Heart left ventricle (tissue), 16 donors: ENCODE results near the gene ZEB1. TPM values are rescaled to one million over a fixed set of nuclear protein-coding genes. Genes with fewer than 3 reads are reported as not detected.

Source experiments
- ATAC-seq, 4 donors: fragments of 200-7000 bp; cut with Tn5 transposase; one replicate each; pipeline ENCODE4 v1.9.1; 2020 to 2022; ENCODE audit warnings: moderate library complexity in 4 of 4, mild to moderate bottlenecking in 3 of 4, moderate number of reproducible peaks in 1 of 4
- DNase-seq, 5 donors: peaks; one replicate each; pipeline ENCODE4 v3.0.0-alpha.2; 2020
- H3K27ac ChIP-seq, 12 donors: fragments of 200-600 bp; sonication (generic) in 4 of 12; one replicate each; pipeline versions ENCODE4 v1.5.0 to v1.8.0; 2016 to 2022; ENCODE audit warnings: mild to moderate bottlenecking in 2 of 12
- H3K27me3 ChIP-seq, 9 donors: fragments of 200-600 bp; sonication (generic) in 2 of 9; one replicate each; pipeline versions ENCODE4 v1.5.1 to v1.8.0; 2016 to 2022; ENCODE audit warnings: mild to moderate bottlenecking in 3 of 9
- H3K36me3 ChIP-seq, 9 donors: fragments of 200-600 bp; sonication (generic) in 2 of 9; one replicate each; pipeline versions ENCODE4 v1.5.0 to v1.8.0; 2018 to 2022; ENCODE audit warnings: mild to moderate bottlenecking in 2 of 9
- H3K4me1 ChIP-seq, 12 donors: fragments of 200-600 bp; sonication (generic) in 4 of 12; one replicate each; pipeline versions ENCODE4 v1.5.0 to v1.8.0; 2016 to 2022; ENCODE audit warnings: mild to moderate bottlenecking in 3 of 12
- H3K4me3 ChIP-seq, 12 donors: fragments of 200-600 bp; sonication (generic) in 4 of 12; one replicate each; pipeline versions ENCODE4 v1.5.0 to v1.8.0; 2017 to 2022; ENCODE audit warnings: mild to moderate bottlenecking in 9 of 12, moderate library complexity in 4 of 12
- H3K9me3 ChIP-seq, 12 donors: fragments of 200-600 bp; sonication (generic) in 4 of 12; one replicate each; pipeline versions ENCODE4 v1.5.0 to v1.8.0; 2016 to 2022; ENCODE audit warnings: mild to moderate bottlenecking in 1 of 12
- CTCF ChIP-seq, 12 donors: fragments of 200-600 bp; sonication (generic) in 4 of 12; IDR thresholded peaks; one replicate each; pipeline versions ENCODE4 v1.5.0 to v1.8.0; 2018 to 2022; ENCODE audit warnings: antibody characterized with exemption in 12 of 12, mild to moderate bottlenecking in 5 of 12
- POLR2A ChIP-seq, 2 donors: fragments of 450-650 bp; IDR thresholded peaks; one replicate each; pipeline ENCODE4 v1.6.1; 2017; ENCODE audit warnings: antibody characterized with exemption in 2 of 2, mild to moderate bottlenecking in 2 of 2, moderate library complexity in 2 of 2
- WGBS, 4 donors: extraction: QIAGEN DNeasy Blood & Tissue Kit in 2 of 4; methylation state at CpG; one replicate each; pipeline versions ENCODE4 v1.1.5 to v1.1.7; 2013 to 2018; 5-methylcytosine and 5-hydroxymethylcytosine counted together
- intact Hi-C, 10 donors: fragments of 100-400 bp; cut with DNase I; formaldehyde crosslinking; loops; one replicate each; pipeline versions ENCODE4 v1.11.1 to v1.14.2; 2022
- polyA plus RNA-seq, 2 donors: library from polyadenylated mRNA; stranded (reverse); fragments of 200-250 nt; gene quantifications; one replicate each; pipeline ENCODE4 v1.2.3, GENCODE V29; 2013
- total RNA-seq, 9 donors: library from RNA; depleted of rRNA in 2 of 9; stranded (reverse); fragments of >200 nt in 2 of 9; fragmentation: NEBNext Ultra II Directional in 3 of 9; extraction: Animal tissue kit (Norgen Biotek cat#: 25700) in 3 of 9; gene quantifications; one replicate each; pipeline versions ENCODE4 v1.1.0 to v1.2.4, GENCODE V29; 2016 to 2023
- donor health status: ischemic (EF 13 %, LVEDD 7.1; RV severe dilation, severe dysfunction).
- donor health status: healthy with polysubstance abuse.
- donor health status: DM: no; HTN: yes; CAD: no.
- donor health status: DM: no; HTN: no; CAD: no.
- donor health status: ischemic (EF 25% LVEDD 6.9; RV normal size, moderate dysfunction).
- donor health status: ischemic (EF 25% LVEDD 5.7; RV mildly dilated, moderate dysfunction).
- donor health status: healthy.
- donor health status: DM: yes; HTN: yes; CAD: no.
- donor health status: ischemic (EF 35%, LVEDD 5.7; RV mildly dilated, moderate dysfunction).
- donor health status: nonischemic (EF 11% LVEDD 7.7; RV severe dilation, severe dysfunction).
- donor health status: DM: yes; HTN: yes; CAD: no.
- donor health status: PGD.
- donor health status: ischemic (EF 29% LVEDD 5.4; RV normal size, mild dysfunction).
- donor health status: nonischemic (EF 23%, LVEDD 6.1; RV moderate dilation, normal function).

The ZEB1 gene
- total and polyA plus RNA-seq, 11 donors: 15.4 to 135 (median 95.6) TPM

- Histone ChIP-seq H3K27ac (no peak overlapping the region), H3K4me3 (no peak overlapping the region), H3K4me1 (peaks cover 0 to 7% (median 0%) of the 10 kb centered on the region in 12 donors), H3K27me3 (no peaks in the 10 kb centered on the region), H3K9me3 (peaks cover 0 to 29% (median 9%) of the 10 kb centered on the region in 12 donors), H3K36me3 (peaks cover 0 to 6% (median 0%) of the 10 kb centered on the region in 9 donors)
- intact Hi-C loops: loop anchor here in 2 of 10 donors (10.0 kb wide), 2 partner anchors 155 to 705 kb away; no protein-coding TSS in a partner anchor
- TF ChIP-seq POLR2A (IDR thresholded peaks at IDR 0.05) (no peak), CTCF (IDR thresholded peaks at IDR 0.05) (no peak)
- no peak for ATAC-seq
- DNase-seq: no peak
Measured at GRCh38 chr10:31479752-31480151, 160.7 kb downstream of the ZEB1 start.

- Histone ChIP-seq H3K27ac (no peak overlapping the region), H3K36me3 (no peaks in the 10 kb centered on the region), H3K27me3 (no peaks in the 10 kb centered on the region), H3K4me3 (no peak overlapping the region), H3K4me1 (peaks cover 0 to 7% (median 0%) of the 10 kb centered on the region in 12 donors), H3K9me3 (peaks cover 0 to 19% (median 0%) of the 10 kb centered on the region in 12 donors)
- intact Hi-C loops: loop anchor here in 2 of 10 donors (10.0 kb wide), 2 partner anchors 159 to 709 kb away; no protein-coding TSS in a partner anchor
- TF ChIP-seq CTCF (IDR thresholded peaks at IDR 0.05): no peak
- TF ChIP-seq POLR2A (IDR thresholded peaks at IDR 0.05): no peak
- 80 to 87% (median 82%) methylated on average over 2 of the region's 2 CpGs for WGBS, 4 donors
- ATAC-seq (no peak), DNase-seq (no peak)
Measured at GRCh38 chr10:31483546-31483945, 164.5 kb downstream of the ZEB1 start.

- TF ChIP-seq CTCF (IDR thresholded peaks at IDR 0.05) (no peak), POLR2A (IDR thresholded peaks at IDR 0.05) (no peak)
- intact Hi-C loops: loop anchor here in 2 of 10 donors (10.0 kb wide), 2 partner anchors 160 to 710 kb away; no protein-coding TSS in a partner anchor
- Histone ChIP-seq H3K4me3 (no peak overlapping the region), H3K27me3 (no peaks in the 10 kb centered on the region), H3K36me3 (no peaks in the 10 kb centered on the region), H3K27ac (no peak overlapping the region), H3K9me3 (peaks cover 0 to 29% (median 0%) of the 10 kb centered on the region in 12 donors), H3K4me1 (peaks cover 0 to 7% (median 0%) of the 10 kb centered on the region in 12 donors)
- no peak for ATAC-seq
- DNase-seq: no peak
- WGBS, 4 donors: 80 to 93% (median 84%) methylated on average over 4 of the region's 4 CpGs
Measured at GRCh38 chr10:31484431-31485135, 165.6 kb downstream of the ZEB1 start.

- Histone ChIP-seq H3K27ac (no peak overlapping the region), H3K4me3 (no peak overlapping the region), H3K27me3 (no peaks in the 10 kb centered on the region), H3K4me1 (peaks cover 0 to 4% (median 0%) of the 10 kb centered on the region in 12 donors), H3K36me3 (peaks cover 0 to 3% (median 0%) of the 10 kb centered on the region in 9 donors), H3K9me3 (peaks cover 0 to 41% (median 0%) of the 10 kb centered on the region in 12 donors)
- no peak for DNase-seq
- intact Hi-C loops: loop anchor here in 9 of 10 donors (2.0 to 10.0 kb wide), 8 partner anchors 169 to 736 kb away; partner anchors contain the start of genes ZEB1 (in 1 of the 9) and ZNF438 (in 1 of the 9)
- 93 to 99% (median 95%) methylated on average over 1 of the region's 1 CpG for WGBS, 4 donors
- no peak for TF ChIP-seq POLR2A (IDR thresholded peaks at IDR 0.05)
- TF ChIP-seq CTCF (IDR thresholded peaks at IDR 0.05): peak; percentile 38 to 70 (median 57)
- ATAC-seq: peak in 3 of 4 donors; percentile 53 to 73 (median 53)
Measured at GRCh38 chr10:31490858-31491504, 172.0 kb downstream of the ZEB1 start.
